Osteocyte (in vitro differentiated cells): ENCODE data around the gene BAIAP2. TPM values are rescaled to one million over a fixed set of nuclear protein-coding genes. Genes with fewer than 3 reads are reported as not detected.
"Not testable (repeated sequence)": the region's sequence is repeated elsewhere in the genome, so short reads cannot be mapped to it uniquely, and the experiment has no call there.

Source experiments
- DNase-seq: peaks from one replicate; pipeline ENCODE4 v3.0.0; 2021; ENCODE audit warnings: mixed read lengths; ENCODE audit not compliant: unreplicated experiment; ENCODE audit errors: extremely low spot score
- H3K27ac Mint-ChIP-seq: one replicate; pipeline ENCODE4 v1.8.0; 2021; ENCODE audit warnings: mild to moderate bottlenecking, mixed read lengths; ENCODE audit not compliant: unreplicated experiment
- H3K27me3 Mint-ChIP-seq: one replicate; pipeline ENCODE4 v1.8.0; 2021; ENCODE audit warnings: mixed read lengths; ENCODE audit not compliant: unreplicated experiment
- H3K36me3 Mint-ChIP-seq: one replicate; pipeline ENCODE4 v1.8.0; 2021; ENCODE audit warnings: mixed read lengths; ENCODE audit not compliant: unreplicated experiment
- H3K4me1 Mint-ChIP-seq: one replicate; pipeline ENCODE4 v1.8.0; 2021; ENCODE audit warnings: mixed read lengths; ENCODE audit not compliant: unreplicated experiment
- H3K4me3 Mint-ChIP-seq: one replicate; pipeline ENCODE4 v1.8.0; 2021; ENCODE audit warnings: mild to moderate bottlenecking, moderate library complexity, mixed read lengths; ENCODE audit not compliant: unreplicated experiment
- H3K9me3 Mint-ChIP-seq: one replicate; pipeline ENCODE4 v1.8.0; 2021; ENCODE audit warnings: mixed read lengths; ENCODE audit not compliant: unreplicated experiment
- total RNA-seq: library from RNA; stranded (reverse); gene quantifications from 2 replicates; pipeline ENCODE4 v1.2.1, GENCODE V29; 2021
- TF ChIP-seq, protein P1 (sequence below): fragments of 200-600 bp; sonication (generic); IDR thresholded peaks from 2 replicates; pipeline ENCODE4 v1.5.0; 2021; ENCODE audit warnings: antibody characterized with exemption, mild to moderate bottlenecking, moderate library complexity

The BAIAP2 gene
- total RNA-seq, 1 donor from 2014 or later = 29.0 TPM

DNA sequence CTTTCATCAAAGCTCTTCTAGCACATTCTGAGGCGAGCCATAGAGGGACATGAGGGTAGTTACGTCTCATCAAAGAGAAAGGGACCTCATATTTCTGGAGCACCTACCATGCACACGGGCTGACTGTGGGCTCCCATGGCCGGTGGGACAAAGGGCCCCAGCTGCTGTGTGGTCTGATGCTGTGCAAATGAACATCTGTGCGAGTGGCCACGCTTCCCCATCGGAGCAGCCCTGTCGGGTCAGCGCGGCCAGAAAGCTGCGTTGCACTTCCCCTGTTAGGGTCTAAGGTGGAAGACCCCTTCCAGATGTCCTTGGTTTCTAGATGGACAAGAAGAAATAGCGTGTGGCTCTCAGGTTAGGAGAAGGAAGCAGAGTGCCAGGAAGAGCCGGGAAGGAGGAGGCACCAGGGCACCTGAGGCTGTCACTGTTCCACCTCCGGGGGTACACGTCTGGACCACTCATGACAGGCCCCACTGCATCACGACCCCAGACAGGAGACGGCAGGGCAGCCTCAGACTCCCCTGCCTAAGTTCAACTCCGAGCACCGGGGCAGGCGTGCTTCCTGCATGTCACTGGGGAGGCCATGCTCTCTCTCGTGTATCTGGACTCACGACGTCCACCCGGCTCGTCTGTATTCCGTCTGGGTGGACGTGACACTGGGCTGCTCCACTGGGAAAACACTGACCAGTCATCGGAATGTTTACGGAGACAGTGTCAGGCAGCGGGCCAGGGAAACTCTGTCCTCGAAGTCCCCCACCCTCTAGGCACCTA lies 8.5 kb upstream of the BAIAP2 start:
- H3K27ac Mint-ChIP-seq = no peak overlapping the region
- TF ChIP-seq, protein P1, sequence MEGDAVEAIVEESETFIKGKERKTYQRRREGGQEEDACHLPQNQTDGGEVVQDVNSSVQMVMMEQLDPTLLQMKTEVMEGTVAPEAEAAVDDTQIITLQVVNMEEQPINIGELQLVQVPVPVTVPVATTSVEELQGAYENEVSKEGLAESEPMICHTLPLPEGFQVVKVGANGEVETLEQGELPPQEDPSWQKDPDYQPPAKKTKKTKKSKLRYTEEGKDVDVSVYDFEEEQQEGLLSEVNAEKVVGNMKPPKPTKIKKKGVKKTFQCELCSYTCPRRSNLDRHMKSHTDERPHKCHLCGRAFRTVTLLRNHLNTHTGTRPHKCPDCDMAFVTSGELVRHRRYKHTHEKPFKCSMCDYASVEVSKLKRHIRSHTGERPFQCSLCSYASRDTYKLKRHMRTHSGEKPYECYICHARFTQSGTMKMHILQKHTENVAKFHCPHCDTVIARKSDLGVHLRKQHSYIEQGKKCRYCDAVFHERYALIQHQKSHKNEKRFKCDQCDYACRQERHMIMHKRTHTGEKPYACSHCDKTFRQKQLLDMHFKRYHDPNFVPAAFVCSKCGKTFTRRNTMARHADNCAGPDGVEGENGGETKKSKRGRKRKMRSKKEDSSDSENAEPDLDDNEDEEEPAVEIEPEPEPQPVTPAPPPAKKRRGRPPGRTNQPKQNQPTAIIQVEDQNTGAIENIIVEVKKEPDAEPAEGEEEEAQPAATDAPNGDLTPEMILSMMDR = no peak
- H3K9me3 Mint-ChIP-seq = no peaks in the 10 kb centered on the region
- H3K4me3 Mint-ChIP-seq = no peak overlapping the region
- H3K27me3 Mint-ChIP-seq = peaks cover 16% of the 10 kb centered on the region
- peaks cover 4% of the 10 kb centered on the region for H3K4me1 Mint-ChIP-seq
- no peaks in the 10 kb centered on the region for H3K36me3 Mint-ChIP-seq
- no peak for DNase-seq

DNA sequence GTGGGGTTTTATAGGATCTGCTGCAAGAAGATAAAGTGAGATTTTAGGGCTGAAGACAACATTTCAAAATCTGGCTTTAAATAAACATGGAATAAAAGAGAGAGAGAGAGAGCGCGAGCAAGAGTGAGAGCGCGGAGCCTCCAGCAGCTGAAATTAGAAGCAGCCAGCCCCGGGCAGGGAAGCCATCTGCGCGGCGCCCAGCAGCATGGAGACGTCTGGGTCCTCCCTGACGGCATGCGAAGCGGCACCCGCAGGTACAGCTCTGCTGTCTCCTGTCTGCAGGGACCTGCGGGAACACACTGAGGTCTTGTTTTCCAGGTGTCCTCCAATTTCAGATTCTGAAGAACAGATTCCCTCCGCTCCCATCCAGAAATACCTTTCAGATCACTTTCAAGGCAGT lies 7.9 kb upstream of the BAIAP2 start:
- peaks cover 16% of the 10 kb centered on the region for H3K27me3 Mint-ChIP-seq
- no peak overlapping the region for H3K4me3 Mint-ChIP-seq
- no peaks in the 10 kb centered on the region for H3K9me3 Mint-ChIP-seq
- TF ChIP-seq, protein P1 = no peak
- no peaks in the 10 kb centered on the region for H3K36me3 Mint-ChIP-seq
- H3K4me1 Mint-ChIP-seq = peaks cover 4% of the 10 kb centered on the region
- H3K27ac Mint-ChIP-seq = no peak overlapping the region
- no peak for DNase-seq

DNA sequence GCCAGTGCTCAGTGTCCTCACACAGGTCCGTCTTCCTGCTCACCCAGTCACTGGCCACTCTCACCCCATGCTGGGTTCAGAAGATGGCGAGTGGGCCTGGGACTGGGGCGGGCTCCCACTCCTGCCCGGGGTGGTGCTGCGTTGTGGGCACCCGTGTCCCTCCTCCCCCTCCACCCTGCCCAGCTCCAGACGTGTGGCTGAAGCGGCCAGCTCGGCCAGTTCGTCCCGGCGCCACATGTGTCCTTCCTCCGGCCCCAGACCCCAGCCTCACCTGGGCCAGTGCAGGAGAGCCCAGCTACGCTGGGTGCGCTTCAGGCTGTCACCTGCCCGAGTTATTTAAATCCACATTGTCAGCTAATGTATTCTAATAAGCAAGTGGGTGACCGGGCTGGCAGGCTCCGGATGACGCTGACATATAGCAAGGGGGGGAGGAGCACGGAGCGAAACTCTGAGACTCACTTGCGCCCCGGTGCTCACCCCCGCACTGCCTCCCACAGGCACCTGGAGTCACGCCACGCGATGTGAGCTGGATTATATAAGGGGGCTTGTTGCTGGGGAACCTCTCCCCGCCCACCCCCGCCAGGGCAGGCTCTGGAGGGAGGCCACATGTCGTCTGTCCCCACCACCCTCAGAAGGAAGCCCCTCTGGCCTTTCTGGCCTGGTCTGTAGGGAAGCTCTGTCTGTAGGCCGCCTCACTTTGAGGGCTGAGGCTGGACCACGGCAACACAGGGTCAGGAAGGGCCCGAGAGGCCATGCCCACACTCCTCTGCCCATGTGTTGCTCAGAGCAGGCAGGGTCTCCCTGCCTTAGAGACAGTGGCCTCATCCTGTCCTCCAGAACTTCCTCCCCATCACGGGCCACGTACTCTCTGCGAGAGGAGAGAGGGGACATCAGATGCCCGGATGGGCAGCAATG lies 7.1 kb upstream of the BAIAP2 start:
- no peak for DNase-seq
- no peaks in the 10 kb centered on the region for H3K9me3 Mint-ChIP-seq
- H3K27ac Mint-ChIP-seq = no peak overlapping the region
- TF ChIP-seq, protein P1 = no peak
- peaks cover 4% of the 10 kb centered on the region for H3K4me1 Mint-ChIP-seq
- no peak overlapping the region for H3K4me3 Mint-ChIP-seq
- H3K36me3 Mint-ChIP-seq = no peaks in the 10 kb centered on the region
- H3K27me3 Mint-ChIP-seq = peaks cover 16% of the 10 kb centered on the region

DNA sequence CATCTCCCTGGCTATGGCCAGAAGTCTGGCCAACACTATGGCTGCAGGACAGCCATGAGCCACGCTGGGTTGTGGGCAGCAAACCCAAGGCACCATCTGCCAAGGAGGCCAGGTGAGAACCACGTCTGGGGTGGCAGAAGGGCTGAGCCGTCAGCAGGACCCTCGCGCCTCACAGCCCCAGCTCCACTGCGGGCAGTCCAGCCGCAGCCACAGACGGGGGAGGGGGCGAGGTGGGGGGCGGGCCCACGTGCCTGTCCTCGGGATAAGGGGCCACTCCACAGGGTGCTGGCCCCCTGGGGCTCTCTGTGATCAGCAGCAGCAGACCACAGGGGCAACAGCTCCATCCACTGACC lies 6.5 kb upstream of the BAIAP2 start:
- peaks cover 8% of the 10 kb centered on the region for H3K4me1 Mint-ChIP-seq
- H3K27me3 Mint-ChIP-seq = peaks cover 16% of the 10 kb centered on the region
- no peaks in the 10 kb centered on the region for H3K9me3 Mint-ChIP-seq
- DNase-seq = peak; percentile 80
- H3K36me3 Mint-ChIP-seq = no peaks in the 10 kb centered on the region
- H3K4me3 Mint-ChIP-seq = no peak overlapping the region
- TF ChIP-seq, protein P1 = no peak
- no peak overlapping the region for H3K27ac Mint-ChIP-seq

DNA sequence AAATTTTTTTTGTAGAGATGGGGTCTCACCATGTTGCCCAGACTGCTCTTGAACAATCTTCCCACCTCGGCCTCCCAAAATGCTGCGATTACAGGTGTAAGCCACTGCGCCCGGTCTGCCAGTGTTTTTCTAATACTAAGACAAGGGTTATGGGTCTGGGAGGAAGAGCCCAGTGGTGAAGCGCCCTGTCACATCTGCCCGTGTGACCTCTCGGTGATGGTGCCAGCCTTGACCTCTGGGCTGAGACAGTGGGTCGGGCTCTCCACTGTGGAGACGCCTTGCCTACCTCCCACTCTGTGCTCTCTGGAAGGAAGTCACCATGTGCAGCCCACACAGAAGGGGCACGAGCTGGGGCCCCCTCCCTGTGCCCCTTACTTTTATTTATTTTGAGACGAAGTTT lies 5.1 kb upstream of the BAIAP2 start:
- TF ChIP-seq, protein P1 = no peak
- no peak overlapping the region for H3K4me3 Mint-ChIP-seq
- H3K4me1 Mint-ChIP-seq = peaks cover 14% of the 10 kb centered on the region
- no peak for DNase-seq
- peaks cover 16% of the 10 kb centered on the region for H3K27me3 Mint-ChIP-seq
- H3K9me3 Mint-ChIP-seq = no peaks in the 10 kb centered on the region
- H3K36me3 Mint-ChIP-seq = no peaks in the 10 kb centered on the region
- H3K27ac Mint-ChIP-seq = no peak overlapping the region

DNA sequence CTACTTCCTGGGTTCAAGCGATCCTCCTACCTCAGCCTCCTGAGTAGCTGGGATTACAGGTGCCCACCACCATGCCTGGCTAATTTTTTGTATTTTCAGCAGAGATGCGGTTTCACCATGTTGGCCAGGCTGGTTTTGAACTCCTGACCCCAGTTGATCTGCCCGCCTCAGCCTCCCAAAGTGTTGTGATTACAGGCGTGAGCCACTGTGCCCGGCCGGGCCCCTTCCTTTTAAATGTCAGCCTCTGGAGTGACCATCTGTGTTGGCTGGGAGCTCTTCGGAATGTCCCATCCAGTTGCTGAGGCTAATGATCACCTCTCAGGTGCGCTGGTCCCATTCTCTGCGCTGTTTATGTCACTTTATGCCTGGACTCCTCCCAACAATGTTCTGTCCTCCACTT lies 4.6 kb upstream of the BAIAP2 start:
- not testable (repeated sequence) for DNase-seq, H3K4me3 Mint-ChIP-seq, H3K36me3 Mint-ChIP-seq, H3K9me3 Mint-ChIP-seq, H3K27ac Mint-ChIP-seq
- H3K27me3 Mint-ChIP-seq = peaks cover 12% of the 10 kb centered on the region
- H3K4me1 Mint-ChIP-seq = peaks cover 14% of the 10 kb centered on the region
